Right hindlimb (tissue), 1 donor: ENCODE measurements around the gene LIPC.

Experiments used
- DNase-seq: peaks from one replicate; pipeline ENCODE4 v3.0.0-alpha.2; 2018

Gene LIPC

GRCh38 chr15:58460116-58460790 is 28.5 kb downstream of the LIPC start:
- DNase-seq: no peak

GRCh38 chr15:58460872-58461271 is 29.1 kb downstream of the LIPC start:
- DNase-seq: no peak

GRCh38 chr15:58462547-58462946 is 30.8 kb downstream of the LIPC start:
- no peak for DNase-seq

- DNase-seq: no peak
Measured at GRCh38 chr15:58462973-58463663, 31.3 kb downstream of the LIPC start.

GRCh38 chr15:58463815-58464650 is 32.2 kb downstream of the LIPC start:
- DNase-seq: no peak

- DNase-seq: no peak
Measured at GRCh38 chr15:58465070-58465469, 33.3 kb downstream of the LIPC start.

GRCh38 chr15:58465866-58466517 is 34.2 kb downstream of the LIPC start:
- DNase-seq: no peak

GRCh38 chr15:58466566-58466965 is 34.8 kb downstream of the LIPC start:
- no peak for DNase-seq

GRCh38 chr15:58467121-58467721 is 35.4 kb downstream of the LIPC start:
- DNase-seq: no peak

- no peak for DNase-seq
Measured at GRCh38 chr15:58467722-58468423, 36.1 kb downstream of the LIPC start.

- DNase-seq: no peak
Measured at GRCh38 chr15:58469432-58470353, 37.9 kb downstream of the LIPC start.

- DNase-seq: no peak
Measured at GRCh38 chr15:58471348-58471747, 39.6 kb downstream of the LIPC start.

- no peak for DNase-seq
Measured at GRCh38 chr15:58472221-58472620, 40.4 kb downstream of the LIPC start.

- peak; percentile 65 for DNase-seq
Measured at GRCh38 chr15:58472821-58473581, 41.2 kb downstream of the LIPC start.

- no peak for DNase-seq
Measured at GRCh38 chr15:58473724-58474123, 41.9 kb downstream of the LIPC start.

GRCh38 chr15:58474741-58475323 is 43.0 kb downstream of the LIPC start:
- DNase-seq: no peak

- peak; percentile 39 for DNase-seq
Measured at GRCh38 chr15:58475573-58476524, 44.1 kb downstream of the LIPC start.

- no peak for DNase-seq
Measured at GRCh38 chr15:58476525-58477162, 44.9 kb downstream of the LIPC start.
